Measurements from ENCODE around the gene NCOA3. TPM values are rescaled to one million over a fixed set of nuclear protein-coding genes. Genes with fewer than 3 reads are reported as not detected.
A peak's percentile ranks its signal among the peaks of the same experiment; 100 is the strongest.

Gene NCOA3
- total and polyA plus RNA-seq, 2 of the 8 experiments (the other 6 are each of a cell fraction or from before 2014, with no cell fraction given): 7.9 to 24.7 TPM

- no peaks in the 10 kb centered on the region for H3K79me1 ChIP-seq (ENCODE audit: low read depth, low read length)
- H4K20me1 ChIP-seq (replicated peaks in 1 of 2; ENCODE audit: control insufficient read depth in 1 of 2, insufficient read depth in 2 of 2, low read length in 2 of 2): no peaks in the 10 kb centered on the region
- no peak overlapping the region for H2BK20ac ChIP-seq (ENCODE audit: low read length)
- no peak overlapping the region for H4K8ac ChIP-seq (ENCODE audit: extremely low read depth, insufficient read depth, low read length)
- H3K14ac ChIP-seq (ENCODE audit: insufficient read length): no peak overlapping the region
- no peak overlapping the region for H2BK120ac ChIP-seq (replicated peaks; ENCODE audit: low read depth, low read length)
- ChIA-PET CTCF (ENCODE audit: partially characterized antibody) (interaction anchor here (0.7 to 1.1 kb wide), 2 partner anchors 9 to 259 kb away, joined by 3 read pairs; no protein-coding TSS in a partner anchor), POLR2A (ENCODE audit: partially characterized antibody) (no interaction called here)
- no peak overlapping the region for H3K56ac ChIP-seq (replicated peaks; ENCODE audit: insufficient read length, low read depth, low read length)
- H4K5ac ChIP-seq (ENCODE audit: insufficient read length, low read depth, low read length): no peak overlapping the region
- H2BK15ac ChIP-seq (ENCODE audit: low read length): no peak overlapping the region
- H3K4me3 ChIP-seq (ENCODE audit: extremely low read depth in 1 of 4, insufficient read depth in 2 of 4, low read depth in 3 of 4, low read length in 4 of 4): no peak overlapping the region
- no peak overlapping the region for H2BK5ac ChIP-seq (ENCODE audit: low read depth, low read length)
- no peak for FAIRE-seq
- no peak overlapping the region for H3K27ac ChIP-seq (ENCODE audit: low read depth, low read length)
- H3K18ac ChIP-seq (ENCODE audit: extremely low read depth, low read length): no peak overlapping the region
- no peak overlapping the region for H3K4ac ChIP-seq (replicated peaks; ENCODE audit: insufficient read length, low read depth, low read length)
- TF ChIP-seq TEAD4 (IDR thresholded peaks at IDR 0.05; ENCODE audit: low read depth, low read length) (no peak), RAD21 (IDR thresholded peaks at IDR 0.05 in 1 of 2, conservative IDR thresholded peaks at IDR 0.05 in 1 of 2; ENCODE audit: low read depth in 2 of 2, low read length in 2 of 2) (peak in 1 of 2 experiments; percentile 28; a peak in 1 of 4 replicates), CTCF (IDR thresholded peaks at IDR 0.05; ENCODE audit: control extremely low read depth in 1 of 3, insufficient read depth in 1 of 3, low read depth in 1 of 3, low read length in 3 of 3) (peak in 1 of 3 experiments; percentile 25; a peak in 1 of 4 replicates)
- H2BK12ac ChIP-seq (ENCODE audit: low read depth, low read length): no peak overlapping the region
- H3K27me3 ChIP-seq (replicated peaks in 1 of 4; ENCODE audit: control insufficient read depth in 3 of 4, extremely low read depth in 1 of 4, insufficient read depth in 3 of 4, low read length in 3 of 4): no peaks in the 10 kb centered on the region
- no peak overlapping the region for H3K23ac ChIP-seq (ENCODE audit: insufficient read length)
- H3K4me2 ChIP-seq (ENCODE audit: insufficient read depth in 1 of 2, low read depth in 2 of 2, low read length in 2 of 2): no peak overlapping the region
- no peak for DNase-seq (ENCODE audit: low read depth in 1 of 2, low spot score in 2 of 2)
- H3K79me2 ChIP-seq (ENCODE audit: control insufficient read depth in 1 of 2, insufficient read depth in 2 of 2, low read length in 2 of 2): no peaks in the 10 kb centered on the region
- no peak overlapping the region for H4K91ac ChIP-seq (replicated peaks; ENCODE audit: insufficient read length, low read length)
- no peaks in the 10 kb centered on the region for H3K9me3 ChIP-seq (ENCODE audit: insufficient read depth in 2 of 2, low read depth in 1 of 2, low read length in 1 of 2)
- H2AFZ ChIP-seq (ENCODE audit: low read length): no peak overlapping the region
- H3K36me3 ChIP-seq (ENCODE audit: control insufficient read depth in 2 of 4, insufficient read depth in 4 of 4, low read length in 3 of 4): no peaks in the 10 kb centered on the region
- H3K4me1 ChIP-seq (replicated peaks in 1 of 4; ENCODE audit: control insufficient read depth in 3 of 4, insufficient read depth in 4 of 4, low read length in 3 of 4): peaks cover 0 to 3% (median 0%) of the 10 kb centered on the region in 4 experiments; a peak in 1 of 7 replicates
- H2AK5ac ChIP-seq (ENCODE audit: low read depth, low read length): no peak overlapping the region
- no peaks in the 10 kb centered on the region for H3K23me2 ChIP-seq (ENCODE audit: low read depth, low read length)
- 89% methylated on average over 11 of the region's 11 CpGs; no CpG with 5 or more reads in 1 of the 2 experiments for WGBS, 2 experiments (ENCODE audit: extremely low coverage in 1 of 2, insufficient coverage in 1 of 2, insufficient read length in 1 of 2, insufficient replicate concordance in 2 of 2, low coverage in 1 of 2, low lambda C conversion rate in 2 of 2, missing lambda C conversion rate in 1 of 2)
- no peak overlapping the region for H3K9ac ChIP-seq (replicated peaks in 1 of 4; ENCODE audit: extremely low read depth in 1 of 4, low read depth in 3 of 4, low read length in 3 of 4)
Measured at GRCh38 chr20:47464380-47465101, 37.1 kb upstream of the NCOA3 start.
